Measurements from ENCODE around the gene ZNF845. TPM values are rescaled to one million over a fixed set of nuclear protein-coding genes. Genes with fewer than 3 reads are reported as not detected.

ZNF845 gene
- total RNA-seq, 1 donor from 2014 or later = 5.2 TPM

DNA sequence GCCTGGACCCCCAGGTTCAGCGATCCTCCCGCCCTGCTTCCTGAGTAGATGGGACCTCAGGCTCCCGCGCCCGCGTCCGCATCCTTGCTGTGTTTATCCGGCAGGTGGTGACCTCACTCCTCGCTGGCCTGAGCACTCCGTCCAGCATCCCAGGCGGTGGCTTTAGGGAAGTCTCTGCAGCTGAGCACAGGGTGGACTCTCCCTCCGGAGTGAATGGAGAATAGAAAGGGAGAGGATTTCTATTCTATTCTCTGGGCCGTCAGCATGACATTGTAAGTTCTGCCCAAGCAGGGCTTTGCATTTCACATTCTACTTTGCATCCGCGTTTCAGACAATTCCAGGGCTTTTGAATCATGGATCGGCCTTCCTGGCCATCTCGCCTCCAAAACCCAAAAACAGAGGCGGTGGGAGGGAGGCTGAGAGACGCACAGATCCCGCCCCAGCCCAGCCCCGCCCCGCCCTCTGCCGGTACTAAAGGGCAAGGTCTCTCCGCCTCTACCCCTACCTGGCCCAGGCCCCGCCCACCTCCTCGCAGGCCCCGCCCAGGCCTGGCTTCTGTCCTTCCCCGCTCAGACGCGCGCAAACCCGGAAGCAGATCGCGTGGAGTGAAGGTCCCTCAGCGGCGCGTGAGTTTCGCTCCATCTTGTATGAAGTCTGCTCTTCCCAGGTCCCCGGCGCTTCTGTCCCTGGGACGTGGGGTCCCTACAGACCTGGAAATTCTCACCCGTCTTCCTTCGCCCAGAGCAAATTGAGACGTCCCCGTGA lies 31.8 kb downstream of the ZNF845 start, which contains the start of gene ZNF525:
Gene ZNF525, plus strand, starts transcription at position 572 of the 765 bp plus-strand sequence. CDS start 6,577 bp downstream, outside the sequence.
- no peaks in the 10 kb centered on the region for H3K36me3 ChIP-seq
- no peaks in the 10 kb centered on the region for H3K27me3 ChIP-seq
- intact Hi-C loops (cut with DNase I) = no loop called here
- H3K4me3 ChIP-seq = peak within 1 kb of the TSS; percentile 54 to 65
- H3K4me1 ChIP-seq = peaks cover 6% of the 10 kb centered on the region
- peak in 1 of 2 donors; percentile 88 for DNase-seq (ENCODE audit: extremely low spot score in 2 of 2)
- H3K9me3 ChIP-seq = no peaks in the 10 kb centered on the region
- TF ChIP-seq, protein P1, sequence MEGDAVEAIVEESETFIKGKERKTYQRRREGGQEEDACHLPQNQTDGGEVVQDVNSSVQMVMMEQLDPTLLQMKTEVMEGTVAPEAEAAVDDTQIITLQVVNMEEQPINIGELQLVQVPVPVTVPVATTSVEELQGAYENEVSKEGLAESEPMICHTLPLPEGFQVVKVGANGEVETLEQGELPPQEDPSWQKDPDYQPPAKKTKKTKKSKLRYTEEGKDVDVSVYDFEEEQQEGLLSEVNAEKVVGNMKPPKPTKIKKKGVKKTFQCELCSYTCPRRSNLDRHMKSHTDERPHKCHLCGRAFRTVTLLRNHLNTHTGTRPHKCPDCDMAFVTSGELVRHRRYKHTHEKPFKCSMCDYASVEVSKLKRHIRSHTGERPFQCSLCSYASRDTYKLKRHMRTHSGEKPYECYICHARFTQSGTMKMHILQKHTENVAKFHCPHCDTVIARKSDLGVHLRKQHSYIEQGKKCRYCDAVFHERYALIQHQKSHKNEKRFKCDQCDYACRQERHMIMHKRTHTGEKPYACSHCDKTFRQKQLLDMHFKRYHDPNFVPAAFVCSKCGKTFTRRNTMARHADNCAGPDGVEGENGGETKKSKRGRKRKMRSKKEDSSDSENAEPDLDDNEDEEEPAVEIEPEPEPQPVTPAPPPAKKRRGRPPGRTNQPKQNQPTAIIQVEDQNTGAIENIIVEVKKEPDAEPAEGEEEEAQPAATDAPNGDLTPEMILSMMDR (IDR thresholded peaks at IDR 0.05) = no peak
- TF ChIP-seq POLR2AphosphoS5 (IDR thresholded peaks at IDR 0.05; ENCODE audit: insufficient read depth in 1 of 2, low read depth in 1 of 2) = peak; percentile 75 to 84
- H3K27ac ChIP-seq = peak within 1 kb of the TSS; percentile 69

DNA sequence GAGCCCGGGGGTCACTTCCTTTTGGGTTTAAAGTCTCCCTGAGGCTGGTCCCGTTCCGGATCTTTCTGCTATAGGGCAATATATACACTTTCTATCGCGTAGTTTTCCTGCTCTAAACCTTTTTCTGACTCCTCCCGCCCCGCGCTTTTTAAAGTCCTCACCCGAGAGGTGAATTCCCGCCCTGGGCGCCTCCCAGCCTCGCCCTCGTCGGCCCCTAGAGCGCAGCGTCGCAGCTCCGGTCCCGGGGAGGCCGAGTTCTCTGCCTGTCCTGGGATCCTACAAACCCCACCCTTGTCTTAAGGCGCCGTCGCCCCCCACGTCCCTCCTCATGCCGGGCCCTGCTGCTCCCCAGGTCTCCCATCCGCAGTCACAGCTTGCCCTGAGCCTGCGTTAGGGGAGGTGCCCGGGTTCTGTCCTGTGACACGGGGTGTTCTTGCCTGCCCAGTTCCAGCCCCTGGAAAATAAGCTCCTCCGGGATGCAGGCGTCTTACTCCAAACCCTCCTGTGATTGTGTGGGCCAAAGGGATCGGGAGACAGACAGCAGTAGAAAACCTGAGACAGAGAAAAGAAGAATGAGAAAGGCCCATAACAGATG lies 32.4 kb downstream of the ZNF845 start:
- peak overlapping the region; percentile 69 for H3K27ac ChIP-seq
- intact Hi-C loops (cut with DNase I) = no loop called here

DNA sequence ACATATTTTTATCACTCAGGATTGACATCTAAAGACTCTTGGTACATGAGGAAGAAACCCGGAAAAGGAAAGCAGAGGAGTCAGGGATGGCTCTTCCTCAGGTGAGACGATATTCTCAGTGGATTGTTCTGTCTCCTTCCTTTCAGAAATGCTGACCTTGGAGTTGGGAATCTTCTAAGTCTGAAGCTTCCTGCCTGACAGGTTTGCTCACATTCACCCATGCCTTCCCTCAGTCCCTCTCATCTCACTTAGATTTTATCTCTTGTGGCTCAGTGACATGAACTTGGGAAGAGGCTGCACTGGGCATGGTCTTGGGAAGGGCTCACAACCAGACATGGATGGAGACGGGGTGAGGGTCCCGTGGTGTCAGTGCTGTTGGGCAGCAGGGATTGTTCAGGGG lies 38.6 kb downstream of the ZNF845 start:
- Histone ChIP-seq H3K4me3 (no peak overlapping the region), H3K9me3 (no peaks in the 10 kb centered on the region), H3K27me3 (no peaks in the 10 kb centered on the region), H3K4me1 (no peaks in the 10 kb centered on the region), H3K27ac (no peak overlapping the region), H3K36me3 (peaks cover 0 to 28% of the 10 kb centered on the region in 2 donors)
- intact Hi-C loops (cut with DNase I) = no loop called here
- TF ChIP-seq, protein P1 (IDR thresholded peaks at IDR 0.05) = no peak
- TF ChIP-seq POLR2AphosphoS5 (IDR thresholded peaks at IDR 0.05; ENCODE audit: insufficient read depth in 1 of 2, low read depth in 1 of 2) (no peak), POLR2A (IDR thresholded peaks at IDR 0.05) (no peak)
- DNase-seq (ENCODE audit: extremely low spot score in 2 of 2) = no peak

More for the DNA sequence above, 32.4 kb downstream of the ZNF845 start:
- H3K4me1 ChIP-seq = peaks cover 6% of the 10 kb centered on the region
- H3K27me3 ChIP-seq = no peaks in the 10 kb centered on the region
- no peaks in the 10 kb centered on the region for H3K36me3 ChIP-seq
- H3K9me3 ChIP-seq = no peaks in the 10 kb centered on the region
- TF ChIP-seq, protein P1 (IDR thresholded peaks at IDR 0.05) = no peak
- peak in 1 of 2 donors; percentile 48 for TF ChIP-seq POLR2AphosphoS5 (IDR thresholded peaks at IDR 0.05; ENCODE audit: insufficient read depth in 1 of 2, low read depth in 1 of 2)
- no peak for DNase-seq (ENCODE audit: extremely low spot score in 2 of 2)
- peak overlapping the region; percentile 54 to 65 for H3K4me3 ChIP-seq

DNA sequence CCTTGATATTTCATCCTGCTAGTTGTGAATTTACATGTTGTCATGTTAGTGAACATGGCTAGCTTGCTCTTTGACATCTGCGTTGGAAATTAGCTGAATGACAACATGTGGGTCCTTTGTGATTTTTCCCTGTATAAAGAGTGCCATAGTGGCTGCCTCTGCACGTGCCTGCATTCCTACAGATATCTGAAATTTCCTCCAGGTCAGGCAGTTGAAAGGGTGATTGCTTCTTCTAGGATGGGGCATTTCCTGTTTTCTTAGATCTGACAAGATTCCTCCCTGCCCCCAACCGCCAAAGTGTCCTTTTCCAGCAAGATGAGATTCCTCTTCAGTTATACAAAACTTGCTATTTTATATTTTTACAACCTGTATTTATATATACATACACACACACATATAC lies 40.7 kb downstream of the ZNF845 start:
- H3K27ac ChIP-seq = no peak overlapping the region
- H3K36me3 ChIP-seq = peaks cover 0 to 49% of the 10 kb centered on the region in 2 donors
- no peak for TF ChIP-seq POLR2A (IDR thresholded peaks at IDR 0.05)
- TF ChIP-seq POLR2AphosphoS5 (IDR thresholded peaks at IDR 0.05; ENCODE audit: insufficient read depth in 1 of 2, low read depth in 1 of 2) = no peak
- no peaks in the 10 kb centered on the region for H3K4me1 ChIP-seq
- no peak for DNase-seq (ENCODE audit: extremely low spot score in 2 of 2)
- no peaks in the 10 kb centered on the region for H3K9me3 ChIP-seq
- H3K27me3 ChIP-seq = no peaks in the 10 kb centered on the region
- intact Hi-C loops (cut with DNase I) = no loop called here
- H3K4me3 ChIP-seq = no peak overlapping the region

DNA sequence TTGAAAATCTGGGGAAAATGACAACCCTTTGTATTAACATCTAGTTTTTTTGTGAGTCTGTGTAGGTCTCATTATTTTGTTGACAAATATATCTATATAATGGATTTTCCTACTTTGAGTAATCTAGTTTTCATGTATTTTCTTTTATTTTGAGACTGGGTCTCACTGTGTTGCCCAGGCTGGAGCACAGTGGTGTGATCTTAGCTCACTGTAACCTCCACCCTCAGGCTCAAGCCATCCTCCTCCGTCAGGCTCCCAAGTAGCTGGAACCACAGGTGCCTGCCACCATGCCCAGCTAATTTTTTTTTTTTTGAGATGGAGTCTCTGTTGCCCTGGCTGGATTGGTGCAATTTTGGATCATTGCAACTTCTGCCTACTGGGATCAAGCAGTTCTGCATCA lies 41.2 kb downstream of the ZNF845 start:
- H3K36me3 ChIP-seq = peaks cover 0 to 54% of the 10 kb centered on the region in 2 donors
- intact Hi-C loops (cut with DNase I) = no loop called here
- no peaks in the 10 kb centered on the region for H3K9me3 ChIP-seq
- no peak overlapping the region for H3K4me3 ChIP-seq
- no peak overlapping the region for H3K27ac ChIP-seq
- TF ChIP-seq, protein P1 (IDR thresholded peaks at IDR 0.05) = no peak
- TF ChIP-seq POLR2A (IDR thresholded peaks at IDR 0.05) (no peak), POLR2AphosphoS5 (IDR thresholded peaks at IDR 0.05; ENCODE audit: insufficient read depth in 1 of 2, low read depth in 1 of 2) (no peak)
- no peaks in the 10 kb centered on the region for H3K27me3 ChIP-seq
- H3K4me1 ChIP-seq = no peaks in the 10 kb centered on the region
- DNase-seq (ENCODE audit: extremely low spot score in 2 of 2) = no peak

All from vagina (tissue), 2 donors.